Skeletal muscle satellite cell (primary cell): ENCODE data around the gene GCA. TPM values are rescaled to one million over a fixed set of nuclear protein-coding genes. Genes with fewer than 3 reads are reported as not detected.

ENCODE experiments used
- H3K27me3 ChIP-seq: 2 replicates; pipeline ENCODE4 v1.7.0; 2013; ENCODE audit warnings: low read length; ENCODE audit not compliant: control insufficient read depth, insufficient read depth
- H3K36me3 ChIP-seq: 2 replicates; pipeline ENCODE4 v1.7.0; 2013; ENCODE audit warnings: mild to moderate bottlenecking, control low read depth, low read length; ENCODE audit not compliant: insufficient read depth
- H3K4me1 ChIP-seq: 2 replicates; pipeline ENCODE4 v1.7.0; 2013; ENCODE audit warnings: low read length; ENCODE audit not compliant: control insufficient read depth, insufficient read depth
- H3K4me2 ChIP-seq: 2 replicates; pipeline ENCODE4 v1.7.0; 2013; ENCODE audit warnings: mild to moderate bottlenecking, low read length
- H3K4me3 ChIP-seq: 2 replicates; pipeline ENCODE4 v1.7.0; 2013; ENCODE audit warnings: low read length
- H3K9ac ChIP-seq: 2 replicates; pipeline ENCODE4 v1.7.0; 2013; ENCODE audit warnings: mild to moderate bottlenecking, low read depth, low read length, moderate library complexity
- H3K9me3 ChIP-seq: replicated peaks from 2 replicates; pipeline ENCODE4 v1.7.0; 2013; ENCODE audit warnings: mild to moderate bottlenecking, control low read depth, low read length
- total RNA-seq: library from RNA; depleted of rRNA; stranded (reverse); fragments of >200 nt; gene quantifications from 2 replicates; pipeline ENCODE4 v1.2.3, GENCODE V29; 2012; rRNA removed

The GCA gene
- 2.8 and 3.3 TPM in 2 replicates for total RNA-seq

- no peaks in the 10 kb centered on the region for H3K4me1 ChIP-seq
- H3K9ac ChIP-seq = peak within 1 kb of the TSS; percentile 79
- H3K4me3 ChIP-seq = peak within 1 kb of the TSS; percentile 85
Measured at GRCh38 chr2:162343824-162344616, at the start of gene GCA. Gene GCA, plus strand, starts transcription at chr2:162344132. Its CDS starts 117 bp downstream, at chr2:162344249.

GRCh38 chr2:162295009-162295408, 48.9 kb upstream of the GCA start:
- H3K4me2 ChIP-seq = no peak overlapping the region
- no peak overlapping the region for H3K4me3 ChIP-seq
- no peak overlapping the region for H3K9ac ChIP-seq
- H3K27me3 ChIP-seq = no peaks in the 10 kb centered on the region
- peaks cover 13% of the 10 kb centered on the region for H3K4me1 ChIP-seq
- no peaks in the 10 kb centered on the region for H3K36me3 ChIP-seq
- H3K9me3 ChIP-seq = no peaks in the 10 kb centered on the region

More at GRCh38 chr2:162343824-162344616, at the start of gene GCA:
- no peaks in the 10 kb centered on the region for H3K36me3 ChIP-seq
- no peaks in the 10 kb centered on the region for H3K9me3 ChIP-seq
- no peaks in the 10 kb centered on the region for H3K27me3 ChIP-seq
- peak within 1 kb of the TSS; percentile 93 for H3K4me2 ChIP-seq

- no peak overlapping the region for H3K4me3 ChIP-seq
- H3K27me3 ChIP-seq = no peaks in the 10 kb centered on the region
- H3K9ac ChIP-seq = no peak overlapping the region
- H3K4me1 ChIP-seq = peaks cover 23% of the 10 kb centered on the region
- H3K9me3 ChIP-seq = no peaks in the 10 kb centered on the region
- no peak overlapping the region for H3K4me2 ChIP-seq
- no peaks in the 10 kb centered on the region for H3K36me3 ChIP-seq
Measured at GRCh38 chr2:162297925-162298552, 45.9 kb upstream of the GCA start.

GRCh38 chr2:162298669-162299335, 45.1 kb upstream of the GCA start:
- H3K36me3 ChIP-seq = no peaks in the 10 kb centered on the region
- H3K4me3 ChIP-seq = no peak overlapping the region
- peaks cover 15% of the 10 kb centered on the region for H3K4me1 ChIP-seq
- H3K27me3 ChIP-seq = no peaks in the 10 kb centered on the region
- no peak overlapping the region for H3K4me2 ChIP-seq
- H3K9ac ChIP-seq = no peak overlapping the region
- H3K9me3 ChIP-seq = no peaks in the 10 kb centered on the region

- Histone ChIP-seq H3K9ac (no peak overlapping the region), H3K9me3 (no peaks in the 10 kb centered on the region), H3K27me3 (no peaks in the 10 kb centered on the region), H3K4me3 (no peak overlapping the region), H3K4me2 (peak overlapping the region; percentile 32), H3K36me3 (no peaks in the 10 kb centered on the region), H3K4me1 (peaks cover 13% of the 10 kb centered on the region)
Measured at GRCh38 chr2:162300266-162300665, 43.7 kb upstream of the GCA start.

- Histone ChIP-seq H3K4me3 (peak overlapping the region; percentile 38), H3K9me3 (no peaks in the 10 kb centered on the region), H3K4me1 (peaks cover 13% of the 10 kb centered on the region), H3K9ac (no peak overlapping the region), H3K4me2 (peak overlapping the region; percentile 73), H3K36me3 (no peaks in the 10 kb centered on the region), H3K27me3 (no peaks in the 10 kb centered on the region)
Measured at GRCh38 chr2:162301151-162301804, 42.7 kb upstream of the GCA start.

- H3K4me3 ChIP-seq = no peak overlapping the region
- H3K27me3 ChIP-seq = no peaks in the 10 kb centered on the region
- H3K9me3 ChIP-seq = no peaks in the 10 kb centered on the region
- no peak overlapping the region for H3K4me2 ChIP-seq
- H3K36me3 ChIP-seq = no peaks in the 10 kb centered on the region
- H3K4me1 ChIP-seq = peaks cover 13% of the 10 kb centered on the region
- no peak overlapping the region for H3K9ac ChIP-seq
Measured at GRCh38 chr2:162301877-162302276, 42.1 kb upstream of the GCA start.

- Histone ChIP-seq H3K27me3 (no peaks in the 10 kb centered on the region), H3K4me3 (no peak overlapping the region), H3K9me3 (no peaks in the 10 kb centered on the region), H3K36me3 (no peaks in the 10 kb centered on the region), H3K9ac (no peak overlapping the region), H3K4me1 (peaks cover 2% of the 10 kb centered on the region), H3K4me2 (no peak overlapping the region)
Measured at GRCh38 chr2:162305901-162306300, 38.0 kb upstream of the GCA start.

GRCh38 chr2:162308747-162309503, 35.0 kb upstream of the GCA start:
- H3K4me3 ChIP-seq = no peak overlapping the region
- no peaks in the 10 kb centered on the region for H3K9me3 ChIP-seq
- H3K9ac ChIP-seq = no peak overlapping the region
- H3K36me3 ChIP-seq = no peaks in the 10 kb centered on the region
- no peaks in the 10 kb centered on the region for H3K27me3 ChIP-seq
- no peaks in the 10 kb centered on the region for H3K4me1 ChIP-seq
- no peak overlapping the region for H3K4me2 ChIP-seq

GRCh38 chr2:162312853-162313252, 31.1 kb upstream of the GCA start:
- Histone ChIP-seq H3K4me1 (peaks cover 4% of the 10 kb centered on the region), H3K9ac (no peak overlapping the region), H3K4me2 (no peak overlapping the region), H3K27me3 (no peaks in the 10 kb centered on the region), H3K36me3 (no peaks in the 10 kb centered on the region), H3K4me3 (no peak overlapping the region), H3K9me3 (no peaks in the 10 kb centered on the region)

- Histone ChIP-seq H3K27me3 (no peaks in the 10 kb centered on the region), H3K4me3 (no peak overlapping the region), H3K9ac (no peak overlapping the region), H3K36me3 (no peaks in the 10 kb centered on the region), H3K9me3 (no peaks in the 10 kb centered on the region), H3K4me1 (peaks cover 12% of the 10 kb centered on the region), H3K4me2 (no peak overlapping the region)
Measured at GRCh38 chr2:162315938-162316337, 28.0 kb upstream of the GCA start.
